ENCODE results near the gene NME9.
"Not testable (repeated sequence)": the region's sequence is repeated elsewhere in the genome, so short reads cannot be mapped to it uniquely, and the experiment has no call there.

The NME9 gene, protein sequence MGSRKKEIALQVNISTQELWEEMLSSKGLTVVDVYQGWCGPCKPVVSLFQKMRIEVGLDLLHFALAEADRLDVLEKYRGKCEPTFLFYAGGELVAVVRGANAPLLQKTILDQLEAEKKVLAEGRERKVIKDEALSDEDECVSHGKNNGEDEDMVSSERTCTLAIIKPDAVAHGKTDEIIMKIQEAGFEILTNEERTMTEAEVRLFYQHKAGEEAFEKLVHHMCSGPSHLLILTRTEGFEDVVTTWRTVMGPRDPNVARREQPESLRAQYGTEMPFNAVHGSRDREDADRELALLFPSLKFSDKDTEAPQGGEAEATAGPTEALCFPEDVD

DNA sequence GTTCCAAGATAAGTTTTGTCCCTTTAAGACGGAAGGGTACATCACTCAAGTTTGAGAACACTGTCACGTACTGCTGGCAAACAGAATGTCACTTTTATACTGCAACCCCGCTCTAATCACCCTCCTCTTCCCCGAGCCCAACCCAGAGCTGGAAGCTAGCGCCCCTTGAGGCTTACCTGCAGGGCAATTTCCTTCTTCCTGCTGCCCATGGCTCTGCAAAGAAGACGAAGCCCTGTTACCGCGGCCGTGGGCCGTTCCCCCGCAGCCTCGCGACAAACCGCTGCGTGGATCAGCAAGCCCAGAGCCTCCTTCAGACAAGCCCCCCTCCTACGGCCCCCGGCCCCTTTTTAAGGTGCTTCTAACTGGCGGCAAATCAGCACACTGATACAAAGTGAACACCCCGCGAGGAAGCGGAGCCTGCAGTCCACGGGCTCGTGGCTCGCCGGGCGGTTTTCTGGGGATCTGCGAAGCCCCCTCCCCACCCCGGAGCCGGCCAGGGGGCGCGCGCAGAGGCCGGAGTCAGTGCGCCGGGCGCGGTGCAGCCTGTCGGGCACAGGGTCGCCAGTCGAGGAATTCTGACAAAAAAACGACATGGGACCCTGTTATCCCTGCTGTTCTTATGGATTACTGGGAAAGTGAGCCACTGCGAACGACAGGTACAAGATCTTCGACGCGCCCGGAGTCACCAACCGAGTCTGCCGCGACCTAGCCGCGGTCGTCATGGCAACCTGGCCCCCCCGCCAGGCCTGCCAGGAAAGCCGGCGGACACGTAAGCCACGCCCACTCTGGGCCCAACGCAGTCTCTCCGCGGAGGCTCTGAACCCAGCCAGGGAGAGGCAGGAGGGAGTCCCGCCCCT is at the start of gene NME9:
Gene NME9 (minus strand): TSS at position 725 of the 857 bp plus-strand sequence. CDS start 516 bp downstream, at position 209.
- peak; percentile 90 for DNase-seq (ENCODE audit: low spot score)

DNA sequence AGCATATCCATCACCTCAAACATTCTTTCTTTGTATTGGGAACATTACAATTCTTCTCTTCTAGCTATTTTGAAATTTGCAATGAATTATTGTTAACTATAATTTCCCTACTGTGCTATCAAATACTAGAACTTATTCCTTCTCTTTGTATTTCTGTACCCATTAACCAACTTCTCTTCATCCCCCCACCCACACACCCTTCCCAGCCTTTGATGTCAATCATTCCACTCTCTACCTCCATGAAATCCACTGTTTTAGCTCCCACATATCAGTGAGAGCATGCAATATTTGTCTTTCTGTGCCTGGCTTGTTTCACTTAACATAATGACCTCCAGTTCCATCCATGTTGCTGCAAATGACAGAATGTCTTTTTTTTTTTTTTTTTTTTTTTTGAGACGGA is 49.3 kb upstream of the NME9 start:
- DNase-seq (ENCODE audit: low spot score) = no peak

DNA sequence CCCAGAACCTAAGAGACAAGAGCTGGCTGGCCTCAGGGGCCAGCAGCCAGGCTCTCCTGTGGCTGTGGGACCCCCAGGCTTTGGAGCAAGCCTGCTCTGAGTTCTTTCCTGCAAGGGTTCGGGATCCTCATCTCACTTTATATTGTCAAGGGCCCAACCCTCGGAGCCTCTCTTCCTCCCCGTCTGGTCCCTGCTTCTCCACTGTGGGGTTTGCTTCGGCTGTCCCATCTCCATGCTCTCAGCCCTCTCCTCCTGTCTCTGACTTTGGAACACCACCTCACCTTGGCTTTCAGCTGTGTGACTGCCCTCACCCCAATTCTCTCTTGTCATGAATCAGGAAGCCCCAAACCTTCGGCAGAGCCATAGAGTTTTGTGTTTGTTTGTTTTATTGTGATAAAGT is 48.7 kb upstream of the NME9 start:
- no peak for DNase-seq (ENCODE audit: low spot score)

DNA sequence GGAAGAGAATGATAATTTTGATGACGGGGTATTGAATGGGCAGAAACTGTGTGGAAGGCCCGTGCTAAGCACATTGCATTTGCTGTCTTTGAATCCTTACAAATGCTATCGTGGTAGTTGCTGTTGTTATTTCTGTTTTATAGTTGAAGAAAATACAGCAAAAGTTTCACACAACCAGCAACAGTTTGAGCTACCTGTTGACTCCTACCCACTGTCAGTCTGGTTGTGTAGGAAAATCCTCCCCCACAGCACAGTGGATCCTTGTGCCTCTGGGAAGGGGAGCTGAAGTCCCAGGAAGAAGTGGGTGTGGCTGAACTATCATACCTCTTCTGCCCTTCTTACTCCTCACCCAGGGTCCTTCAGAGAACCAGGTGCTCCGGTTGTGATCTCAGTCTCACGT is 48.2 kb upstream of the NME9 start:
- DNase-seq (ENCODE audit: low spot score) = no peak

DNA sequence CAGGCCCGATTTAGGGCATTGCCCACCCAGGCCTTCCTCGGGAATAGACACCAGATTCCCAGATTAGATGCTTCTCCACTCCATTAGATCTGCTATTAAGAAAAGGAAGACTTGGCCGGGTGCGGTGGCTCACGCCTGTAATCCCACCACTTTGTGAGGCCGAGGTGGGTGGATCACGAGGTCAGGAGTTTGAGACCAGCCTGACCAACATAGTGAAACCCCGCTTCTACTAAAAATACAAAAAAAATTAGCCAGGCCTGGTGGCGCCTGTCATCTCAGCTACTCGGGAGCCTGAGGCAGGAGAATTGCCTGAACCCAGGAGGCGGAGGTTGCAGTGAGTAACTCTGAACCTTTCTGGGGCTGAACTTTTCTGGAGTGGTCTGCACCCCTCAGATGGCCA is 47.6 kb upstream of the NME9 start:
- DNase-seq (ENCODE audit: low spot score) = not testable (repeated sequence)

DNA sequence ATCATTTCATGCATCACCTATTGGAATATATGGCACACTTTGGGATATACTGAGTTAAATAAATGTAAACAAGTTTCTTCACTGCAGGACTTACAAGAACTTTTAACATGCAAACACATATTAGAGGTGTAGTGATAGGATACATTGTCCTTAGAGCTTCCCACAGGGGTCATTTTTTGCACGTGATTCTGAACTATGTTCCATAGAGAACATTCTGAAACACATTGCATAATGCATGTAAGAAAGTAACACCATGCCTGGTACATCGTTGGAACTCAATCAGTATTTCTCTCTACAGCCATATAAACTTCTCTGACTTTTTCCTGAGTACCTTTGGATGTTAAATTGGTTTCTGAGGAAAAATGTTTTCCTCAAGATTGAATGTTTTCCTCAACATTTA is 47.0 kb upstream of the NME9 start:
- no peak for DNase-seq (ENCODE audit: low spot score)

DNA sequence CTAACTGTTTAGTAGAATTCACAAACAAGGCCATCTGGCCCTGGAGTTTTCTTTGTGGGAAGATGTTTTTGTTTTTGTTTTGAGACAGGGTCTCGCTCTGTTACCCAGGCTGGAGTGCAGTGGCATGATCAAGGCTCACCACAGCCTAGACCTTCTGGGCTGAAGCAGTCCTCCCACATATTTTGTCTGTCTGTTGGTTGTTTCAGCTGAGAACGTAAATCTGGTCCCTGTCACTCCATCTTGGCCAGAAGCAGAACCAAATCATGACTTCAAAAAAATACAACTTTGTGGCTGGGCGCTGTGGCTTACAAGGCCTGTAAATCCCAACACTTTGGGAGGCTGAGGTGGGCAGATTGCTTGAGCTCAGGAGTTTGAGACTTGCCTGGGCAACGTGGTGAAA is 45.8 kb upstream of the NME9 start:
- no peak for DNase-seq (ENCODE audit: low spot score)

DNA sequence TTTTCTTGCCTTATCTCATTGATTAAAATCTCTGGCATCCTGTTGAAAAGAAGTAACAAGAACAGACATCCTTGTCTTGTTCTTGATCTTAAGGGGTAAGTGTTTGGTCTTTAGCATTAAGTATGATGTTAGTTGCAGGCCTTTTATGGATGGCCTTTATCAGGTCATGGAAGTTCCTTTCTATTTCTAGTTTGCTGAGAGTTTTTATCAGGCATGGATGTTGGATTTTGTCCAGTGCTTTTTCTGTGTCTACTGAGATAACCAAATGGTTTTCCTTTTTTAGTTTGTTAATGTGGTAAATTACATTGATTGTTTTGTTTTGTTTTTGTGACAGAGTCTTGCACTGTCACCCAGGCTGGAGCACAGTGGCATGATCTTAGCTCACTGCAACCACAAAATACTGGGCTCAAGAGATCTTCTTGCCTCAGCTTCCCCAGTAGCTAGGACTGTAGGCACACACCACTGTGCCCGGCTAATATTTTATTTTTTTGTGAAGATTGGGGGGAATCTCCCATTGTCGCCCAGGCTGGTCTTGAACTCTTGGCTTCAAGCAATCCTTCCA is 45.0 kb upstream of the NME9 start:
- no peak for DNase-seq (ENCODE audit: low spot score)

DNA sequence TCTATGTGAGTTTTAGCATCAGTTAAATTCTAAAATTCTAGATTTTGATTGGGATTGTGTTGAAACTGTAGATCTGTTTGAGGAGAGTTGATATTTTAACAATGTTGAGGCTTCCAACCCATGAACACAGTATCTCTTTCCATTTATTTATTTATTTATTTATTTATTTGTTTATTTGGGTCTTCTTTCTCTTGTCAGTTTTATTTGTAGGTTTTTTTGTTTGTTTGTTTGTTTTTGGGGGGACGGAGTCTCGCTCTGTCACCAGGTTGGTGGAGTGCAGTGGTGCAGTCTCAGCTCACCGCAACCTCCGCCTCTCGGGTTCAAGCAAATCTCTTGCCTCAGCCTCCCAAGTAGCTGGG is 44.1 kb upstream of the NME9 start:
- no peak for DNase-seq (ENCODE audit: low spot score)

DNA sequence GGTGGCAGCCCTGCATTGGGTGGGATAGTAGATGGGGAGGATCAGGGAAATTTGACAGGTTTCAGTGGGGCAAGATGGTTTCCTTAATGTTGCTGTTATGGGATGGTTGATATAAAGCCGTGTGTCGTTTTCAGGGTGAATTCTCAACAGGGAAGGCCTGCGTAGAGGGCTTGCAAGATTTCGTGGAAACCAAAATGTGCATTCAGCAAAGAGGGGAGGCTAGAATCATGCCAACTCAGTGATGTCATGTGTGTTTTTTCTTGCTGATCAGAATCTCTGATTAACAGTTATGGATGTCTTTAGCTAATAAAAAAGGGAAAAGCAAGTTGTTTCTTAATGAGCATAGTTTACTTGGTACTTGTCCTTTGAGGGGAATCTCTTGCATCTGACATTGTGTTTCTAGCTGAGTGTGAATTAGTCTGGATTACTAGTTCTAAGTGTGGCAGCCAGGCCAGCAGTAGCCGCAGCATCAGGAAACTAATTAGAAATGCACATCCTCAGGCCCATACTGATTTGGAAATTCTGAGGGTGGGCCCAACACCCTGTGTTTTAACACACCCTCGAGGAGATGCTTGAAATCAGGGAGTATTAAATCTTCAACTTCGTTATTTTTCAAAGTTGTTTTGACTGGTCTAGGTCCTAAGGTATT is 43.6 kb upstream of the NME9 start:
- DNase-seq (ENCODE audit: low spot score) = no peak

DNA sequence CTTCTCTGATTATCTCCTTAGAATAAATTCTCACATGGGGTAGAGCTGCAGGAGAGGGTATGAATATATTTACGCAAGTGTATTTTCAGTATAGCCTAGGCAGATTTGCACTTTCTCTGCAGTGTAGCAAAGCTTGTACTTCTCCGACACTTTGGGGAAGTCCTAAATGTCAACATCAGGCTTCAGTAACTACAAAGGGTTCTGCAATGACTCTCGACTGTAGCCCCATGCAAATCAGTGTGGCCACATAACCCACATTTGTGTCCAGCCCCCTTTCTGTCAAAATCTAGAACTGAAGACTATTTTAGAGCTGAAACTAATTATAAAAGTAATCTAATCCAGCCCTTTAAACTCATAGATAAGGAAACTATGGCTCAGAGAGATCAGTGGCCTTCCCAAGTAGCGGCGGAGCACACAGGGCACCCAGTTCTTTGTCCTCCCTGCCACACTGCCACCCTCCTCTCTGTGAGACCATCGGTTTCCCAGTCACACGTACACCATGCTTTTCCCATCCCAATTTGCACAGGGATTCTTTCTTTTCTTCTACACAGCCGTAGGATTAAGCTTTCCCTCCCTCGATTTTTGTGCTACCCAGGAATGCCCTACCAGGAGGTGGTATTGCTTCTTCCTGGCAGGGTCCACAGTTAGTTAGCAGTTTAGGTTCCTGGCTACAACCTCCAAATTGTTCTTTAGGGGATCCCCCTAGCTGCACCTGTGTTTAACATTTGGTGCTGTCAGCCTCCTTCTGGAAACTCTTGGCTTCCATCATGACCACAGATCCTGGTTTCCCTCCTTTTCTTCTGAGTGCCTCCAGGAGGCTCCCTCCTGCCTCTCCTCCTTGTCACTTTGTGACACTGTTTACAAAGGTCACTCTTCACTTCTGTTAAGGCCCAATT is 41.7 kb upstream of the NME9 start:
- peak; percentile 84 for DNase-seq (ENCODE audit: low spot score)

DNA sequence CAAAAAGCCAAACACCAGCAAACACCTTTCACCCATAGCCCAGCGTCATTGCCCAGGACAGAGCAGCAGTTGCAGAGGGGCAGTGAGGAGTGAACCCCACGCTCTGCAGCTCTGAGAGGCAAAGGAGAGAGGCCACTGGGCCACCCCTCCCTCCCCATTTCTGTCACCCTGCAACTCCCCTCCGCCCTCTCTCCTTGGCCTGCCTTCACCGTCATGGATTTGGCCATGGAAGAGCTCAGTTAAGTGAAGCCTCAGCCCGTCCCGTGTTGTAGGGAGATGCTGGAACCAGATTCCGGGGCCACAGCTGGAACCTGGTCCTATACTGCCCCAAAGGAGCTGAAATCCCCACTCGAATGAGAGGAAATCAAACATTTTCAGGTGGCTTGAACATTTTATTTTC is 40.7 kb upstream of the NME9 start:
- no peak for DNase-seq (ENCODE audit: low spot score)

DNA sequence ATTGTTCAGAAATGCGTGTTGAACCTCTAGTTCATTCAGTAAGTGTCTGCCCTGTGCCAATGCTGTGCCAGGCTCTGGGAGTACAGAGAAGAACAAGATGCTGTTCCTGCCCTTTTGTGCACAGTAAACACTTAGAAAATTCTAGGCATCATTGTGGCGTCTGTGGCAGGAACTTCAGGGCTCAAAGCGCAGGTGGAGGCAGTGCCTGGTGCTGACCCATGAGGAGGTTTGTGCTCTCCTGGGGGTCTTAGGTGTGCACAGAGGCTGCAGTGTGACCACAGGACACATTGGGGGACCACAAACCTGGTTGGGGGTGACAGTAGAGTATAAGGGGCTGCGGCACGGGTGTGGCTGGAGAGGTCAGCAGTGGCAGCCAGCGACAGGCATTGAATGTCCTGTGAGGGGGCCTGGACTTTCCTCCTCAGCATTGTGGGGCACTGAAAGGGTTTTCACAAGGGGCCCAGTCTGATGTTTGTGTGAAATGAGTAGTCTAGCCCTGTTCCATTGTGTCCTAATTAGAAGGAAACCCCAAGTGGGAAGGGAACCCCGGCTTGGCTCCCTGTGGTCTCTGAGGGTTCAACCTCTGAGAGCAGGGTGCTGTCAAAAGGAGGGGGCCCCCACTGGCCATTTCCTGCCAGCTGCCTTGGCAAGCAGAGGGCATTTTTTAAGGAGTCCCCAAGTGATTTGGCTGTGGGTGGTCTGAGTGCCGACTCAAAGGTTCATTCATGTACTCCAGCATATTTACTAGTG is 39.7 kb upstream of the NME9 start:
- DNase-seq (ENCODE audit: low spot score) = no peak

DNA sequence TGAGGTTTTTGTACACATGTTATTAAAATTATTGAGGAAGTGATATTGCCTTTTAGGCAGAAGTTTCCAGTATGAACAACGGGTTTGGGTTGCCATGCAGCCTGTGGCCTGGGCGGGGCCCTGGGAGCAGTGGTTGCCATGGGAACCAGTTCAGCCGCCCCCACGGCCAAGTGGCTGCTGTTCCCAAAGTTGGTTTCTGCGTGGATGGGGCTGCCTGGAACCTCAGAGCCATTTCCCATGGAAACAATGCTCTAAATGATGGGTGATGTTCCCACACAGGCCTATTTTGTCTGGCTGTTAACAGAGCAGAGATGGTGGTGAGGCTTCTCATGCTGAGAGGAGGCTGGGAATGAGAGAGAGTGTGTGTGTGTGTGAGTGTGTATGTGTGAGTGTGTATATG is 38.3 kb upstream of the NME9 start:
- DNase-seq (ENCODE audit: low spot score) = peak; percentile 11

DNA sequence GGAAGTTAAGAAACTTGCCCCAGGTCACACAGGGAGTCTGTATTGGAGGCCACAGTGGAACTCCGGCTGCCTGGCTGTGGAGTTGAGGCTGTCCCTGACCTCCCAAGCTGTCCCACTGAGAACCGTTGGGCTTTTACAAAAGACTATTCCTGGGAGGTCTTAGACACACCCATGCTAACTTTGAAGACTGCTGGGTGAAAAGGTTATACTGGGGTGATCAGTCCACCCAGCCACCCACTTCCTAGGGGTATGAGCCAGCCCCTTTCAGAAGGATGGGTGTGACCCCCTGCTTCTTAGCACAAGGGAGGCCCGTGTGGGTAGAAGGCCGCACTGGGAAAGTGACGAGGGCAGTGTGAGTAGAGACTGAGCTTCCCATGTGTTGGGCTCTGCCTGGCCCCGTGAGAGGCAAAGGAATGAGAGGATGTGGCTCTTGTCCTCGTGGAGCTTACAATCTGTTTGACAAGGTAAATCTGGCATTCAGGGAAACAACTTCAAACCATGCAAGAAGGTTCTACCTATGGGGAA is 37.7 kb upstream of the NME9 start:
- no peak for DNase-seq (ENCODE audit: low spot score)

DNA sequence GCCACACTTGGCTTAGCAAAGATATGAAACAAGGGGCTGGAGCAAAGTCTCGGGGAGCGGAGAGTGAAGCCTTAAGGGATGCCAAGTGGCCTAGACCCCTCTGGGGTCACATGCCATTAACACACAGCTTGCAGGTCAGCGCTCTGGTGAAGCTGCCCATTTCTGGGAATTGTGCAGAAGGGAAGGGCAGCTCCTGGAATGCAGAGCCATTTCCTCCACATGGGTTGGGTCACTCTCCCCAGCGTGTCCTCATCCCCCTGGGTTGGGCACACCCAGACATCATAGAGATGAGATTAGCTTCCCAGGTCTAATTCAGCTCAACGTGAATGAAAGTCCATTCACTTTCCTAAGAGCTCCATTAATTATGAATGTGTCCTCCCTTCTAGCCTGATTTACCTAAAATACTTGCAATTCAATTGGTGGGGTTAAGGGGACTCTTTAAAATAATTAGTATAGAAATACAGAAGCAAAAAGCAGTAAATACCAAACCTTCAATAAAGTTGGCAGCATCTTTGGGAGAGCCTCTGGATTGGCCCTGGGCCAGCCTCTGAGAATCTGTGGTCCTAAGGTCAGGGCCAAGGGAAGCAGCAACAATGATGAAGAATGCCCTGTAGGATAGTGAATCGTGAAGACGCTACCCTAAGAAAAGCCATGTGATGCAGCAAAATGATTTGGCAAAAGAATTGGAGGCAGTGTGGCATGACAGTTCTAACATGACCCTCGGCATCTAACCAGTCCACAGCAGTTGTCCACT is 36.5 kb upstream of the NME9 start:
- DNase-seq (ENCODE audit: low spot score) = no peak

DNA sequence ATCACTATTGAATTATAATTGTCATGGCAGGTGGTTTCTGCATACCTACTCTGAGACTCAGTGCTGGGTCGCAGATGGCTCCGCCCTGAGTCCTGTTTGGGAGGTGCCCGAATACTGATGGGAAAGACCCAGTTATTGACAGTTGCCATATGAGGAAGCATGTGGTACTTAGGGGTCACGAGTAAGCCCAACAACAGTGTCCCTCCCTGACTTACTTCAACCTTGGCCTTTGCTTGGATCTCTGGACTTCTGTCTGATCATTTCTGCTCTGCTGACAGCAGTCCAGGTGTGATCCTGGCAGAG is 35.6 kb upstream of the NME9 start:
- no peak for DNase-seq (ENCODE audit: low spot score)

DNA sequence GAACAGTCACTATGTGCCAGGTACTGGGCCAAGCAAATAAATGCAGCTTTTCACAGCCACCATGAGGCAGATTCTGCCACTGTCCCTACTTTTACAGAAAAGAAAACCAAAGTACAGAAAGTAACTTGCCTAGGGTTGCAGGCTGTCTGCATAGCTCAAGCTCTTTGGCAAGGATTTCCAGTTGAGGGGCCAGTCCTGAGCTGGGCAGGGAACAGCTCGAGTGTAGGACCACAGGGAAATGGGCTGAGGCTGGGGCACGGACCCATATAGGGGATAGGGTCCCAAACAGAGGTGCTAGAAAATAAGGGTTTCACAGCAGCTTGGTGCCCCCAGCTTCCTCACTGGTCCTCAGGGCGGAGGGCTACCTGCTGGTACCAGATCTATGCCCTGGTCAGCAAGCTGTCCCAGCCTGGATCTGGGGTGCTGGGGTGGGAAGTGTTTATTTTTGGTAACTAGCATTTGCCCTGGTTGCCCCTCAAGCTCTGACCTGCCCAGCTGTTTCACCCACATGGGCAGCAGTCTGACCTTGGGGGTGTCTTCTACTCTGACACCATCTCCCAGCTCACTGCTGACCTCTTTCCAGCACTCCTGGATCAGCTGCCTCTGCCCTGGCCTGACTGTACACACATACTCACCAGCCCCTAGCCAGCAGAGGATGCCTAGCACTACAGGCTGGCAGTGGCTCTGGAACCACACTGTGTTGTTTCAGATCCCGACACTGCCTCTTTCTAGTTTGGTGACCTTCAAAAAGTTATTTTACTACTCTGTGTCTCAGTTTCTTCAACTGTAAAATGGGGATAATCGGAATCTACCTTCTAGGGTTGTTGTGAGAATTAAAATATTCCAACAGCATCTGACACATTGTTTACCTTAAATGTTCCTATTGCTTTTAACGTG is 35.0 kb upstream of the NME9 start:
- no peak for DNase-seq (ENCODE audit: low spot score)

DNA sequence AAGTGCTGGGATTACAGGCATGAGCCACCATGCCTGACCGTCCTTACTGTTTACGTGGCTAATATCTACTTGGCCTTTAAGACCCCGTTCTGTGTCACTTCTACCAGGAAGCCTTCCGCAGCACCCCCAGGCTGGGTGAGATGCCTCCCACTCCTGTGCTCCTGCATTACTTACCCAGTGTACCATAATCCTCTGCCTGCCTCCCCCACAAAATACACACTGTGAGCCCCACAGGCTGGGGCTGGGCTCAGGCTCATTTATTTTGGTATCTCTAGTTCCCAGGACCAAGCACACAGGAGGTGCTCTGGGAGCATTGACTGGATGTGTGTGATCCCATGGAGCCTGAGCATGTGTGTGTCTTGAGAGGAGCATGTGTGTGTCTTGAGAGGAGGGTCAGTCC is 33.7 kb upstream of the NME9 start:
- no peak for DNase-seq (ENCODE audit: low spot score)

All from NAMALWA (cell line).